Measurements from ENCODE around the gene TCEANC. TPM values are rescaled to one million over a fixed set of nuclear protein-coding genes. Genes with fewer than 3 reads are reported as not detected.
"Not testable (repeated sequence)": the region's sequence is repeated elsewhere in the genome, so short reads cannot be mapped to it uniquely, and the experiment has no call there.

TCEANC gene
- total RNA-seq, 1 experiment from 2014 or later: 0.92 TPM

DNA sequence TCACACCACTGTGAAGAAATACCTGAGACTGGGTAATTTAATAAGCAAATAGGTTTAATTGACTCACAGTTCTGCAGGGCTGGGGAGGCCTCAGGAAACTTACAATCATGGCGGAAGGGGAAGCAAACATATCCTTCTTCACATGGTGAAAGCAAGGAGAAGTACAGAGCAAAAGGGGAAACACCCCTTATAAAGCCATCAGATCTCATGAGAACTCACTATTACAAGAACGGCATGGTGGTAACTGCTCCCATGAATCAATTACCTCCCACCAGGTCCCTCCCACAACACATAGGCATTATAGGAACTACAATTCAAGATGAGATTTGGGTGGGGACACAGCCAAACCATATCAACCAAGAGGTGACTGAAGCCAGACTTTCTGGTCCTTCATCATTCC is 4.6 kb upstream of the TCEANC start:
- H3K4me1 ChIP-seq (ENCODE audit: control insufficient read depth, insufficient read depth, low read length); ATAC-seq; in situ Hi-C loops (cut with HindIII; ENCODE audit: low pct_unique_long_range_greater_than_20kb, low sequenced_read_pairs); intact Hi-C loops (cut with micrococcal nuclease; ENCODE audit: unreplicated experiment); H3K27me3 ChIP-seq (ENCODE audit: control insufficient read depth, insufficient read depth, low read length); DNase-seq (ENCODE audit: low read depth, low spot score); POLR2A ChIA-PET; H3K4me3 ChIP-seq (ENCODE audit: low read depth in 2 of 2, low read length in 2 of 2); H3K9me3 ChIP-seq (ENCODE audit: control insufficient read depth, insufficient read depth, low read depth, low read length); BruUV-seq (replicated peaks); H3K36me3 ChIP-seq (ENCODE audit: control insufficient read depth, insufficient read depth, low read length); CTCF ChIA-PET; H3K27ac ChIP-seq (ENCODE audit: low read length): not testable (repeated sequence)

DNA sequence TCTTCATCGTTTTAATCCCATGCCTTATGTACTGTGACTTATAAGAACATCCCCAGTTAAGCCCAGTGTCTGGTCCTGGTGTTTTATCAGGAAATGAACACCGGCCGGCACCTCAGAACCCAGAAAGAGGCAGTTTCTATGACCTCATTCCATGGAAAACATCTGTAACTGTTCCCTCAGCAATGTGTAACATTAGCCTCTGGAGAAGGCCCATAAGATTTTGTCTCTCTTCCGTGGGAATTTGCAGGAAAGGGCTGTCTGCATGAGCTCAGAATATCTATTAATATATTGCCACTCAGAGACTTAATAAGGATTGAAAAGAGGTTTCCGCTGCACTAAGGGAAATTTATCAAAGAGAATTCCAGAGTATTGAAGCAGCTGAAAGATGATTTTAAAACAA is 3.1 kb upstream of the TCEANC start:
- Histone ChIP-seq H3K27ac (ENCODE audit: low read length) (no peak overlapping the region), H3K4me3 (ENCODE audit: low read depth in 2 of 2, low read length in 2 of 2) (no peak overlapping the region), H3K4me1 (ENCODE audit: control insufficient read depth, insufficient read depth, low read length) (no peaks in the 10 kb centered on the region), H3K9me3 (ENCODE audit: control insufficient read depth, insufficient read depth, low read depth, low read length) (no peaks in the 10 kb centered on the region), H3K27me3 (ENCODE audit: control insufficient read depth, insufficient read depth, low read length) (no peaks in the 10 kb centered on the region), H3K36me3 (ENCODE audit: control insufficient read depth, insufficient read depth, low read length) (no peaks in the 10 kb centered on the region)
- in situ Hi-C loops (cut with HindIII; ENCODE audit: low pct_unique_long_range_greater_than_20kb, low sequenced_read_pairs): no loop called here
- TF ChIP-seq TCF7L2 (IDR thresholded peaks at IDR 0.05; ENCODE audit: low read depth, low read length) (no peak), SIN3A (IDR thresholded peaks at IDR 0.05; ENCODE audit: borderline replicate concordance, insufficient read depth, low read depth, low read length) (no peak)
- TF ChIP-seq, protein P1, sequence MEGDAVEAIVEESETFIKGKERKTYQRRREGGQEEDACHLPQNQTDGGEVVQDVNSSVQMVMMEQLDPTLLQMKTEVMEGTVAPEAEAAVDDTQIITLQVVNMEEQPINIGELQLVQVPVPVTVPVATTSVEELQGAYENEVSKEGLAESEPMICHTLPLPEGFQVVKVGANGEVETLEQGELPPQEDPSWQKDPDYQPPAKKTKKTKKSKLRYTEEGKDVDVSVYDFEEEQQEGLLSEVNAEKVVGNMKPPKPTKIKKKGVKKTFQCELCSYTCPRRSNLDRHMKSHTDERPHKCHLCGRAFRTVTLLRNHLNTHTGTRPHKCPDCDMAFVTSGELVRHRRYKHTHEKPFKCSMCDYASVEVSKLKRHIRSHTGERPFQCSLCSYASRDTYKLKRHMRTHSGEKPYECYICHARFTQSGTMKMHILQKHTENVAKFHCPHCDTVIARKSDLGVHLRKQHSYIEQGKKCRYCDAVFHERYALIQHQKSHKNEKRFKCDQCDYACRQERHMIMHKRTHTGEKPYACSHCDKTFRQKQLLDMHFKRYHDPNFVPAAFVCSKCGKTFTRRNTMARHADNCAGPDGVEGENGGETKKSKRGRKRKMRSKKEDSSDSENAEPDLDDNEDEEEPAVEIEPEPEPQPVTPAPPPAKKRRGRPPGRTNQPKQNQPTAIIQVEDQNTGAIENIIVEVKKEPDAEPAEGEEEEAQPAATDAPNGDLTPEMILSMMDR (IDR thresholded peaks at IDR 0.05): no peak
- intact Hi-C loops (cut with micrococcal nuclease; ENCODE audit: unreplicated experiment): no loop called here
- ATAC-seq (no peak), DNase-seq (ENCODE audit: low read depth, low spot score) (no peak)
- ChIA-PET CTCF (no interaction called here), POLR2A (no interaction called here)
- no TSS peak for BruUV-seq (replicated peaks)

DNA sequence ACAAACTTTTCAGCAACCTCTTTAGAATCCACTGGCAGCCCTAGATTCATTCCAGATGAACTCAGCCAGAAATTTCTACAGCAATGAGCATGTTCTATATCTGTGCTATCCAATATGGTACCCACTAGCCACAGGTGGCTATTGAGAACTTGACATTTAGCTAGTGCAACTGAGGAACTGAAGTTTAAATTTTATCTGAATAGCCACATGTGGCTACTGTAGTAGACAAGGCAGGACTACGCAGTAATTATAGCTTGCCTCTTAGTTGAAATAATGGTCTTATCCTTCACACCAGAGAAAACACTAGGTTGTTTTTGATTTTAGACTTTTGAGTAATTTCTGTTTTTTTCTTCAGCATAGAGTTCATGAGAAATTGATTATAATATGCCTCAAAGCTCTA is 2.6 kb upstream of the TCEANC start:
- intact Hi-C loops (cut with micrococcal nuclease; ENCODE audit: unreplicated experiment) (no loop called here), in situ Hi-C loops (cut with HindIII; ENCODE audit: low pct_unique_long_range_greater_than_20kb, low sequenced_read_pairs) (no loop called here)
- H3K27ac ChIP-seq (ENCODE audit: low read length): no peak overlapping the region
- ATAC-seq: no peak
- H3K4me1 ChIP-seq (ENCODE audit: control insufficient read depth, insufficient read depth, low read length): no peaks in the 10 kb centered on the region
- ChIA-PET CTCF (no interaction called here), POLR2A (no interaction called here)
- H3K9me3 ChIP-seq (ENCODE audit: control insufficient read depth, insufficient read depth, low read depth, low read length): no peaks in the 10 kb centered on the region
- no peak for TF ChIP-seq SIN3A (IDR thresholded peaks at IDR 0.05; ENCODE audit: borderline replicate concordance, insufficient read depth, low read depth, low read length)
- TF ChIP-seq, protein P2, sequence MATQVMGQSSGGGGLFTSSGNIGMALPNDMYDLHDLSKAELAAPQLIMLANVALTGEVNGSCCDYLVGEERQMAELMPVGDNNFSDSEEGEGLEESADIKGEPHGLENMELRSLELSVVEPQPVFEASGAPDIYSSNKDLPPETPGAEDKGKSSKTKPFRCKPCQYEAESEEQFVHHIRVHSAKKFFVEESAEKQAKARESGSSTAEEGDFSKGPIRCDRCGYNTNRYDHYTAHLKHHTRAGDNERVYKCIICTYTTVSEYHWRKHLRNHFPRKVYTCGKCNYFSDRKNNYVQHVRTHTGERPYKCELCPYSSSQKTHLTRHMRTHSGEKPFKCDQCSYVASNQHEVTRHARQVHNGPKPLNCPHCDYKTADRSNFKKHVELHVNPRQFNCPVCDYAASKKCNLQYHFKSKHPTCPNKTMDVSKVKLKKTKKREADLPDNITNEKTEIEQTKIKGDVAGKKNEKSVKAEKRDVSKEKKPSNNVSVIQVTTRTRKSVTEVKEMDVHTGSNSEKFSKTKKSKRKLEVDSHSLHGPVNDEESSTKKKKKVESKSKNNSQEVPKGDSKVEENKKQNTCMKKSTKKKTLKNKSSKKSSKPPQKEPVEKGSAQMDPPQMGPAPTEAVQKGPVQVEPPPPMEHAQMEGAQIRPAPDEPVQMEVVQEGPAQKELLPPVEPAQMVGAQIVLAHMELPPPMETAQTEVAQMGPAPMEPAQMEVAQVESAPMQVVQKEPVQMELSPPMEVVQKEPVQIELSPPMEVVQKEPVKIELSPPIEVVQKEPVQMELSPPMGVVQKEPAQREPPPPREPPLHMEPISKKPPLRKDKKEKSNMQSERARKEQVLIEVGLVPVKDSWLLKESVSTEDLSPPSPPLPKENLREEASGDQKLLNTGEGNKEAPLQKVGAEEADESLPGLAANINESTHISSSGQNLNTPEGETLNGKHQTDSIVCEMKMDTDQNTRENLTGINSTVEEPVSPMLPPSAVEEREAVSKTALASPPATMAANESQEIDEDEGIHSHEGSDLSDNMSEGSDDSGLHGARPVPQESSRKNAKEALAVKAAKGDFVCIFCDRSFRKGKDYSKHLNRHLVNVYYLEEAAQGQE (IDR thresholded peaks at IDR 0.05; ENCODE audit: insufficient read depth in 1 of 2, low read depth in 2 of 2, low read length in 1 of 2): no peak
- no peak for TF ChIP-seq TCF7L2 (IDR thresholded peaks at IDR 0.05; ENCODE audit: low read depth, low read length)
- no peak for TF ChIP-seq POLR2AphosphoS5 (IDR thresholded peaks at IDR 0.05; ENCODE audit: low read depth, low read length)
- TF ChIP-seq, protein P1 (IDR thresholded peaks at IDR 0.05): no peak
- H3K27me3 ChIP-seq (ENCODE audit: control insufficient read depth, insufficient read depth, low read length): no peaks in the 10 kb centered on the region
- H3K4me3 ChIP-seq (ENCODE audit: low read depth in 2 of 2, low read length in 2 of 2): no peak overlapping the region
- BruUV-seq (replicated peaks): no TSS peak
- DNase-seq (ENCODE audit: low read depth, low spot score): no peak
- no peaks in the 10 kb centered on the region for H3K36me3 ChIP-seq (ENCODE audit: control insufficient read depth, insufficient read depth, low read length)
